Stimulated activated naive B cell treated with anti-CD40 and anti-IgM and Interleukin-4, amounts not matched to agents 10 μg/mL and 1 μg/mL and 100 μg/mL, for 72 hours (primary cell): ENCODE results near the gene RUNX3.

ENCODE experiments used
- ATAC-seq, 2 donors: fragments of 150-1000 bp; cut with Tn5 transposase; replicated peaks; 2 replicates each; pipeline ENCODE4 v1.10.0; 2021; ENCODE audit warnings: moderate library complexity in 1 of 2
- DNase-seq: peaks from one replicate; pipeline ENCODE4 v3.0.0; 2021
- H3K27ac Mint-ChIP-seq: one replicate; pipeline ENCODE4 v1.8.0; 2022; ENCODE audit warnings: mild to moderate bottlenecking, mixed read lengths
- H3K27me3 Mint-ChIP-seq, 2 donors: one replicate each; pipeline ENCODE4 v1.8.0; 2022; ENCODE audit warnings: mixed read lengths in 2 of 2
- H3K36me3 Mint-ChIP-seq, 2 donors: one replicate each; pipeline ENCODE4 v1.8.0; 2022; ENCODE audit warnings: mixed read lengths in 2 of 2, mild to moderate bottlenecking in 1 of 2
- H3K4me1 Mint-ChIP-seq, 2 donors: one replicate each; pipeline ENCODE4 v1.8.0; 2022; ENCODE audit warnings: mixed read lengths in 2 of 2, mild to moderate bottlenecking in 1 of 2
- H3K4me3 Mint-ChIP-seq, 2 donors: one replicate each; pipeline ENCODE4 v1.8.0; 2022; ENCODE audit warnings: mild to moderate bottlenecking in 2 of 2, mixed read lengths in 2 of 2, moderate library complexity in 1 of 2
- H3K9me3 Mint-ChIP-seq, 2 donors: one replicate each; pipeline ENCODE4 v1.8.0; 2022; ENCODE audit warnings: mixed read lengths in 2 of 2, mild to moderate bottlenecking in 1 of 2

The RUNX3 gene

GRCh38 chr1:24967555-24967954 is 37.5 kb upstream of the RUNX3 start:
- Mint-ChIP-seq H3K27ac (no peak overlapping the region), H3K4me1 (peaks cover 45 to 83% of the 10 kb centered on the region in 2 donors), H3K27me3 (no peaks in the 10 kb centered on the region), H3K9me3 (no peaks in the 10 kb centered on the region), H3K36me3 (peaks cover 17 to 21% of the 10 kb centered on the region in 2 donors), H3K4me3 (no peak overlapping the region)
- no peak for DNase-seq
- ATAC-seq, result no peak

GRCh38 chr1:24966724-24967346 is 36.8 kb upstream of the RUNX3 start:
- peaks cover 44 to 83% of the 10 kb centered on the region in 2 donors for H3K4me1 Mint-ChIP-seq
- no peaks in the 10 kb centered on the region for H3K9me3 Mint-ChIP-seq
- peak overlapping the region; percentile 95 for H3K27ac Mint-ChIP-seq
- ATAC-seq (peak; percentile 41 to 53), DNase-seq (peak; percentile 68)
- H3K36me3 Mint-ChIP-seq, result peaks cover 23 to 27% of the 10 kb centered on the region in 2 donors
- H3K27me3 Mint-ChIP-seq, result no peaks in the 10 kb centered on the region
- H3K4me3 Mint-ChIP-seq, result no peak overlapping the region

DNA sequence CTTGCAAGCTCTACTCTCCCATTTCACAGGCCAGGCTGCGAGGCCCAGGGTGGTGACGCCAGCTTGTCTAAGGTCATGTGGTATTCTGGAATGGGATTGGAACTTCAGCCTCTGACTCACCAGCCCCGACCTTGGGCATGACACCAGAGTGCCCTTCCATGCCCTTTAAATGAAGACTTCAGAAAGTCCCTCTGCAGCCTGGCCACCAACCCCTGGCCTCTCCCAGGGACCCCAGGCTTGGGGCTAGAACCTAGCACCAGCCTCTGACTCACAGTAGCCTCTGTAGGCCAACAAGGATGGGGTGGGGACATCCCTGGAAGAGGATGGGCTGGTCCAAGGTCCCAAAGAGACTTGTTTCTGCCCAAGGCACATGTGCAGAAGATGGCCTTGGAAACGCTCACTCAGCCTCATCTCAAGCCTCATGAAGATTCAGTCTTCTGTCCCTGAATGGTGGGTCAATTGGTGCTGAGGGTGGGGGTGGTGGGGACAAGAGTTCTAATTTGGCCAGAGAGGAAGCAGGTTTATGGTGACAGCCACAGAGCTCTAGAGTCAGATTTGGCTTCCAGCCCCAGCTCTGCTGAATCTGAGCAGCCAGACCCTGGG is 36.1 kb upstream of the RUNX3 start:
- Mint-ChIP-seq H3K27ac (peak overlapping the region; percentile 95), H3K9me3 (no peaks in the 10 kb centered on the region), H3K4me1 (peaks cover 44 to 83% of the 10 kb centered on the region in 2 donors), H3K36me3 (peaks cover 28 to 33% of the 10 kb centered on the region in 2 donors), H3K27me3 (no peaks in the 10 kb centered on the region), H3K4me3 (no peak overlapping the region)
- DNase-seq, result peak; percentile 31
- ATAC-seq, result peak; percentile 14 to 17

DNA sequence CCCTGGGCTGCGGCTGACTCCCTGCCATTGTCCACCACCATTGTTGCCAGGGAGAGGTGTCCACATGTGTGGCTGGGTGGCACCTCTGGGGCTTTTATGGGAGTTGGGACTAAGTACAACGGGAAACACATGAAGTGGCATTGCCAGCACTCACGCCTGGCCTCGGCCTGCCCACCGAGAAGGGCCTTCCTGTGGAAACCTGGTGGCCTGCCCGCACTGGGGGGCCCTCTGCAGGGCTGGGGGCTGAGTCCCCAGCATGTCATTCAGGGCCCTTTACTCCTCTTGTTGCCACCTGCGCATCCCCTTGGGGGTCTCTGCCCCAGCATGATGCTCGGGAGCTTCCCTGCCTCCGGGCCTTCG is 35.5 kb upstream of the RUNX3 start:
- Mint-ChIP-seq H3K27ac (peak overlapping the region; percentile 95), H3K9me3 (no peaks in the 10 kb centered on the region), H3K4me3 (peak overlapping the region; percentile 17 to 87), H3K27me3 (no peaks in the 10 kb centered on the region), H3K36me3 (peaks cover 33 to 40% of the 10 kb centered on the region in 2 donors), H3K4me1 (peaks cover 42 to 83% of the 10 kb centered on the region in 2 donors)
- ATAC-seq (peak in 1 of 2 donors; percentile 0), DNase-seq (no peak)

- Mint-ChIP-seq H3K4me3 (peak overlapping the region; percentile 87), H3K36me3 (peaks cover 37 to 46% of the 10 kb centered on the region in 2 donors), H3K4me1 (peaks cover 42 to 83% of the 10 kb centered on the region in 2 donors), H3K27ac (peak overlapping the region; percentile 95), H3K9me3 (no peaks in the 10 kb centered on the region), H3K27me3 (no peaks in the 10 kb centered on the region)
- peak; percentile 84 to 90 for ATAC-seq
- peak; percentile 89 for DNase-seq
Observed at GRCh38 chr1:24964811-24965570, 34.9 kb upstream of the RUNX3 start.

- Mint-ChIP-seq H3K4me1 (peaks cover 48 to 88% of the 10 kb centered on the region in 2 donors), H3K27ac (peak overlapping the region; percentile 95), H3K9me3 (no peaks in the 10 kb centered on the region), H3K27me3 (no peaks in the 10 kb centered on the region), H3K4me3 (peak overlapping the region; percentile 87), H3K36me3 (peaks cover 44 to 53% of the 10 kb centered on the region in 2 donors)
- ATAC-seq (no peak), DNase-seq (no peak)
Observed at GRCh38 chr1:24963943-24964693, 34.0 kb upstream of the RUNX3 start.

DNA sequence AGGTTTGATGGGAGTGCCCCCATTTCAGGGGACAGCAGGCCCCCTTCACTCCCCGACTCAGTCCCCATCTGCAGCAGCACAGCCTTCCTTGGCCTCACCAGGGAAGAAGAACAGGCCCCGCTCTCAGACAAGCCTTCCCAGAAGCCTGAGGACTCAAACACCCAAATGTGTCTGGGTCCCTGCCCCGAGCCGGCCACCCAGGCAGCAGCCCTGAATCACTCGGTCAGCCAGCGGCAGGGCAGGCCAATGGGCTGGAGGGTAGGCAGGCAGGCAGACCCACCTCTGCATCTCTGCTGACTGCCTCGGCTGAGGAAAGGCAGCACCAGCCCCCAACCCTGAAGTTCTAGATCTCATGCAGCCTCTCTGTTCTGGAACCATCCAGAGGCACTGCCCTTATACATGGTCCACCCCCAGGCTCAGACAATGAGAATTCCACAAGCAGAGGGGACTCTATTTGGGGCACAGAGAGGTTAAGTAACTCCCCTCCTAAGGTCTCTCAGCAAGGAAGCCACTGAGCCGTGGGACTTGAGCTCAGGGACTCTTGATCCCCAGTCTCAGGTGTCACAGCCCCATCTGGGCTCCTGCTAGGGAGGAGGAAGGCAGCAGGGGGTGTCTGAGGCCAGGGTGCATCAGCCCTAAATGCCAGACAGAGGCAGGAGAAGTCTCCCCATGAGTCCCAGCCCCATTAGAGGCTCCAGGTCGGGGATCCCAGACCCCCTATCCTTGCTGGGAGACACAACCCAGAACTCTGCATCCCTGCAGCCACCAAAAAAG is 33.2 kb upstream of the RUNX3 start:
- H3K27me3 Mint-ChIP-seq, result no peaks in the 10 kb centered on the region
- ATAC-seq, result no peak
- peak overlapping the region; percentile 95 for H3K27ac Mint-ChIP-seq
- peaks cover 50 to 92% of the 10 kb centered on the region in 2 donors for H3K4me1 Mint-ChIP-seq
- DNase-seq, result no peak
- peak overlapping the region; percentile 87 for H3K4me3 Mint-ChIP-seq
- H3K9me3 Mint-ChIP-seq, result no peaks in the 10 kb centered on the region
- H3K36me3 Mint-ChIP-seq, result peaks cover 52 to 61% of the 10 kb centered on the region in 2 donors

DNA sequence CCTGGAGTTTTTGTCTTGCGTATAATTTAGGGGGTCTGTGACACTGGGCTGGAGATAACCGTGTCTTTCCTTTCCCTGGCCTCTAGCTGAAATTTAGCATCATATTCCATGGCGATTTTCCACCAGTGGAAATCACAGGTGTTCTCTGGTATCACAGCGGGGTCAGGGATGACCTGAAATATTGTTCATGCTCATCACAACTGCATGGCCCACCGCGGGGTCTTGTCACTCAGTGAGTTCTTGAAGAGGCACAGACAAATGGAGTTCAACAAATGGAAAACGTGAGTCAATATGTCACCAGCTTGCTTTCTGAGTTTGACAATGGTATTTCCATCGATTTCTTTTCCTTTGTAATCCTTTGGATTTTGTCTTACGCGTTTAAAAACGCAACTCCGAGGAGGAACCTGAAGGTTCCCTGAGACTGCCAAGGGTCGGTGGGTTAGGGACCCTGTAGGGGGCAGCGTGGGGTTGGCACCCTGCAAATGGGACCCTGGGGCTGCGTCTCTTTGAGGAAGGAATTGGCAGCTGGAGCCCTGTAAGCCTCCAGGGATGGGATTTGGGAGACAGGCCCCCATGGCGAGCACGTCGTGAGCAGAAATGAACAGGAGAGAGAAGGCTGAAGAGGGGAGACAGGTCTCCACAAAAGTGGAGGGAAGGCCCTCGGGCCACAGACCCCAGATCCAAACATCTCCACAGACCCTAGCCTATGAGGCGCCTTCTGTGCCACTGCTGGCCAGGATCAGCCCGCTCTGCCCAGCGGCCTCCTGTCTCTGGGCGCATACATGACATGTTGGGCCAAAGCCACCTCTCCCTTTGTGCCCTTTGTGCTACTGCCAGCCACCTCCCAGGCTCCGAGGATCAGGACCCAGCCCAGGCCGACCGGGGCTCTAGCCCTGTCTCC is 32.1 kb upstream of the RUNX3 start:
- Mint-ChIP-seq H3K4me3 (peak overlapping the region; percentile 87), H3K4me1 (peaks cover 58 to 100% of the 10 kb centered on the region in 2 donors), H3K36me3 (peaks cover 56 to 65% of the 10 kb centered on the region in 2 donors), H3K27ac (peak overlapping the region; percentile 89), H3K27me3 (no peaks in the 10 kb centered on the region), H3K9me3 (no peaks in the 10 kb centered on the region)
- DNase-seq, result no peak
- no peak for ATAC-seq

GRCh38 chr1:24961334-24961733 is 31.3 kb upstream of the RUNX3 start:
- DNase-seq (no peak), ATAC-seq (no peak)
- H3K27ac Mint-ChIP-seq, result peak overlapping the region; percentile 89
- H3K27me3 Mint-ChIP-seq, result no peaks in the 10 kb centered on the region
- H3K4me1 Mint-ChIP-seq, result peaks cover 63 to 100% of the 10 kb centered on the region in 2 donors
- peak overlapping the region; percentile 77 to 87 for H3K4me3 Mint-ChIP-seq
- H3K9me3 Mint-ChIP-seq, result peaks cover 0 to 1% of the 10 kb centered on the region in 2 donors
- H3K36me3 Mint-ChIP-seq, result peaks cover 60 to 74% of the 10 kb centered on the region in 2 donors

GRCh38 chr1:24960071-24960801 is 30.2 kb upstream of the RUNX3 start:
- H3K27ac Mint-ChIP-seq, result peak overlapping the region; percentile 52
- H3K9me3 Mint-ChIP-seq, result peaks cover 0 to 1% of the 10 kb centered on the region in 2 donors
- peak overlapping the region; percentile 10 to 45 for H3K4me3 Mint-ChIP-seq
- DNase-seq (no peak), ATAC-seq (no peak)
- H3K27me3 Mint-ChIP-seq, result no peaks in the 10 kb centered on the region
- peaks cover 58 to 96% of the 10 kb centered on the region in 2 donors for H3K4me1 Mint-ChIP-seq
- H3K36me3 Mint-ChIP-seq, result peaks cover 62 to 82% of the 10 kb centered on the region in 2 donors

- H3K9me3 Mint-ChIP-seq, result peaks cover 0 to 1% of the 10 kb centered on the region in 2 donors
- ATAC-seq (no peak), DNase-seq (no peak)
- peaks cover 63 to 96% of the 10 kb centered on the region in 2 donors for H3K4me1 Mint-ChIP-seq
- H3K4me3 Mint-ChIP-seq, result peak overlapping the region; percentile 10 to 45
- no peaks in the 10 kb centered on the region for H3K27me3 Mint-ChIP-seq
- peak overlapping the region; percentile 52 for H3K27ac Mint-ChIP-seq
- peaks cover 66 to 86% of the 10 kb centered on the region in 2 donors for H3K36me3 Mint-ChIP-seq
Observed at GRCh38 chr1:24959623-24959975, 29.5 kb upstream of the RUNX3 start.
